ENCODE data around the gene CEP192.
"Not testable (repeated sequence)": the region's sequence is repeated elsewhere in the genome, so short reads cannot be mapped to it uniquely, and the experiment has no call there.

The CEP192 gene

DNA sequence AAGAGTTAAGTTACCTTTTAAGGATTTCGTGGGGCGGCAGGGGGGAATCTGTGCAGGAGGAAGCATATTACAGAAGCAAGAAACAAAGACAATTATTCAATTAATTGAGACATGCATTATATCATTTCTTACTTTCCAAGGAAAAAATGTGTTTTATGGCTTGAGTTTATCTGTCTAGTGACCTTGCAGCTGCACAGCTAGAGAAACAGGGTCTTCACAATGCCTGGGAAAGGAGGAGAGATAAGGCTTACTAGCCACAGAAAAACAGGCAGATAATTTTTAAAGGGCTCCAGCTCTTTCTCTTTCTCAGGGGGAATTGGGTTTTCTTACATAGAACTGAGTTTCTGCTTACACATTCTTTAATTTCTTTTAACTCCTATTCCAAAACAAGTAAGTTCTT is 6.2 kb downstream of the CEP192 start:
- ATAC-seq (replicated peaks); H3K27ac Mint-ChIP-seq; H3K4me3 Mint-ChIP-seq; DNase-seq; H3K9me3 Mint-ChIP-seq; H3K27me3 Mint-ChIP-seq: not testable (repeated sequence)
- Mint-ChIP-seq H3K36me3 (ENCODE audit: insufficient read depth) (peaks cover 22% of the 10 kb centered on the region), H3K4me1 (ENCODE audit: low read depth in 2 of 2) (peaks cover 14 to 23% of the 10 kb centered on the region in 2 donors)

DNA sequence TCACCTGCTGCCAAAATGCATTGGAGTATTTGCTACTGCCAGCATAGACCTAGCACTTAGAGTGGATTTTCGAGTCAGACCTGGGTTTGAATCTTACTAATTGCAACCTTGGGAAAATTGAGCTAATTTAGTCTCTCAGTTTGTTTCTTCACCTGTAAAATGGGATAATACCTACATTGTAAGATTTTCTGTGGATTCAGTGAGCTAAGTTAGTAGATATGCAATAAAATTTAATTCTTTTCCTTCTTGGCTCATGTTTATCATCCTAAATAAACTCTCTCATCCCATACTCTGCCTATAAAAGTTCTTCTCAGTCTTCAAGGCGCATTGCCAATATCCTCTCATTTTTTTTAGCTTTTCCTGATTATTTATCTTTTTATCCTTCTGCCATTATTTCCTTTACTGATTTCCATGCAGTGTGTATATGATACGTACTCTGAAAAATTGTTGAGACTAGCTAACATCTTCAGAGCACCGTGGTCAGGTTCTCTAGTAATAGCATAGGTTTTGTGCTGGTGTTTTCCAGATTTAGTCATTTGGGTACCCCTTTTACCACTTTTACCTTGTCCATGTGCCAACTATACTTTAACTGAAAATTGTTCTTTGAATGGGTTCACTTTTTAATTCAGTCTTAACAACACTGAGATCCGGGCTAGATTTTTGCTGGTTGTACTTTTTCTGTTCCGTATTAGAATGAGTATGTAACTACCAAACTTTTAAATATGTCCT is 7.3 kb downstream of the CEP192 start:
- peak overlapping the region in 1 of 2 donors; percentile 16 for H3K27ac Mint-ChIP-seq
- ATAC-seq (replicated peaks), result no peak
- peaks cover 8 to 17% of the 10 kb centered on the region in 2 donors for H3K4me1 Mint-ChIP-seq (ENCODE audit: low read depth in 2 of 2)
- no peak for DNase-seq
- H3K9me3 Mint-ChIP-seq, result no peaks in the 10 kb centered on the region
- H3K27me3 Mint-ChIP-seq, result no peaks in the 10 kb centered on the region
- H3K36me3 Mint-ChIP-seq (ENCODE audit: insufficient read depth), result peaks cover 28% of the 10 kb centered on the region
- peak overlapping the region in 1 of 2 donors; percentile 30 for H3K4me3 Mint-ChIP-seq

DNA sequence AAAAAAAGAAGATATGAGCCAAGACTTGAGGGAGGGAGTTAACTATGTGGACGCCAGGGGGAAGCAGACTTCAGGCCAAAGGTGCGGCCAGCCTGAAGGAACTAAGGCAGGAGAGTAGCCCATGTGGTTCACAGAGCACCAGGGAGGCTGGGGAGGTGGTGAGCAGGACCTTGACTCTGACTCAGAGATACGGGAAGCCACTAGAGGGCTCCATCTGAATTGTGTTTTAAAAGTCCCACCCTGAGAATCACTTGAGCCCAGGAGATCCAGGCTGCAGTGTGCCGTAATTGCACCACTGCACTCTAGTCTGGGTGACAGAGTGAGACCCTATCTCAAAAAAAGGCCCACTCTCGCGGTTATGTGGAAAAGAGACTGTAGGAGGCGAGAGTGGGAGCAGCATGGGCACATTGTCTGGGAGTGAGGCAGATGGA is 12.3 kb downstream of the CEP192 start:
- H3K4me1 Mint-ChIP-seq (ENCODE audit: low read depth in 2 of 2), result peaks cover 9 to 10% of the 10 kb centered on the region in 2 donors
- H3K36me3 Mint-ChIP-seq (ENCODE audit: insufficient read depth), result peaks cover 36% of the 10 kb centered on the region
- H3K27ac Mint-ChIP-seq, result no peak overlapping the region
- H3K27me3 Mint-ChIP-seq, result no peaks in the 10 kb centered on the region
- H3K4me3 Mint-ChIP-seq, result no peak overlapping the region
- H3K9me3 Mint-ChIP-seq, result no peaks in the 10 kb centered on the region
- no peak for DNase-seq
- ATAC-seq (replicated peaks), result no peak

DNA sequence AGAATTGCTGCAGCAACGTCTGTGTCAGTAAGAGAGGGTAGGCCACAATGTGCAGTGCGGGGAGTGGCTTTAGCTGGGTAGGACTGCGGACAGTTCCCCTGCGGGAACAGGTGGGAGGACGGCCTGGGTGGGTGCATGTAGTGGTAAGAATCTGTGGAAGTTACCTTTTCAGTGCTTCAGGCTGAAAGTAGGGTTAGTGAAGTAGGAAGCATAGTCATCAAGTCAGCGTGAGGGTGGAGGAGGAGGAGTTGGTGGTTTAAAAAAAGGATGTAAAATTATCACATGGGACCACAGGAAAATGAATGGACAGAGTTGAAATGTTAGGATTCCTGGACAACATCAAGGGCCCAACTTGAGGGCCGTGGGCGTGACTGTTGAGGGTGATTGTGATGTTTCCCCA is 13.2 kb downstream of the CEP192 start:
- Mint-ChIP-seq H3K36me3 (ENCODE audit: insufficient read depth) (peaks cover 45% of the 10 kb centered on the region), H3K9me3 (no peaks in the 10 kb centered on the region), H3K4me3 (no peak overlapping the region), H3K27ac (no peak overlapping the region), H3K27me3 (no peaks in the 10 kb centered on the region), H3K4me1 (ENCODE audit: low read depth in 2 of 2) (peaks cover 4 to 6% of the 10 kb centered on the region in 2 donors)
- no peak for DNase-seq
- no peak for ATAC-seq (replicated peaks)

DNA sequence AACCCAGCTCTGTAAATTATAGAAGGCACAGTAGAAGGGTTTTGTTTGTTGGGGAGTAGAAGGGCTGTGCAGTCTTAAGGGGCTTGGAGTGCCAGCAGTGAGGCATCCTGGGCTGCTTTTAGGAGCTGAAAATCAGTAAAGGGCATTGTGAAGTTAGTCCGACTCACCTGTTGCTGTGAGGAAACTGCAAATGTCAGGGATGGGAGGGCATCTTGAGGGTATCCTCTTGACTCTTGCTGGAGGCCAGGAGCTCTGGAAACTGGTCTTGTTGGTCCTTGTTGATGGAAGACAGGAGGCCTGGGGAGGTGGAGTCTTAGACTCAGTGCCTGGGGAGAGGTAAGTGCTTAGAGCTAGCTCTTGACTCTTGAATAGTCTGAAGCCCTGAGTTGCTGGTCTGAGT is 14.1 kb downstream of the CEP192 start:
- peaks cover 48% of the 10 kb centered on the region for H3K36me3 Mint-ChIP-seq (ENCODE audit: insufficient read depth)
- H3K4me3 Mint-ChIP-seq, result no peak overlapping the region
- no peak overlapping the region for H3K27ac Mint-ChIP-seq
- DNase-seq (no peak), ATAC-seq (replicated peaks) (no peak)
- H3K27me3 Mint-ChIP-seq, result no peaks in the 10 kb centered on the region
- H3K4me1 Mint-ChIP-seq (ENCODE audit: low read depth in 2 of 2), result peaks cover 0 to 6% of the 10 kb centered on the region in 2 donors
- no peaks in the 10 kb centered on the region for H3K9me3 Mint-ChIP-seq

DNA sequence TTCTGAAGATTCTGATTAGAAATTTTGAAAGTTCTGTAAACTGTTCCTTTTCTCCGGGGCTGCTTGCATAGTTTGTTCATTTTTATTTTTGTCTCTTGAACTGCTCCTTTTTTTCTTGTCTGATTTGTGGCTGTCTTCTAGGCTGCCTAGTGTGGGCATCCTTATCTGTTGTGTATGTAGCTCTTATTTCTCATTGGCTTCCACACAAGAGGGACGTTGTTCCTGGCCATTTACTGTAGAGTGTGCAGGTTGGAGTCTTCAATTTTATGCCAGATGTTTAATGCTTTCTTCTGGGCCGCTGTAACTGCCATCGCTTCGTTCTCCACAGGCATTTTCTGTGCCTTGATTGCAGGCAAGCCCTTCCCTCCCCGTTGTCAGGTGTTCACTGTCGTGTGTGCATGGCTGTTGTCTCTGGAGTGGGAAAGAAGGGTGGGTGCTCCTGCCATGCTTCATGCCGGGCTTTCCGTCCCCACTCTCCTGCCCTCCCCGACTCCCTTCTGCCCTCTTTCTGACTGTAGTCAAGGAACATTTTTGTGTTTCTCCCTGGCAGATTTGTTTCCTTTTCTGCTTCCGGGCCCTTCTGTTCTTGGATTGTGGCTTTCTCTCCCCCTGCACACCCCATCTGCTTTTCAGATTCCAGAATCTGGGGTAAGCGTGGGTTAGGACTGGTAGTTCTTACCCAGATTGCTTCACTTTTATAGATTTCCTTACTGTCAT is 15.5 kb downstream of the CEP192 start:
- Mint-ChIP-seq H3K27ac (peak overlapping the region in 1 of 2 donors; percentile 35), H3K9me3 (no peaks in the 10 kb centered on the region), H3K27me3 (no peaks in the 10 kb centered on the region), H3K4me1 (ENCODE audit: low read depth in 2 of 2) (peaks cover 0 to 6% of the 10 kb centered on the region in 2 donors), H3K36me3 (ENCODE audit: insufficient read depth) (peaks cover 46% of the 10 kb centered on the region), H3K4me3 (no peak overlapping the region)
- ATAC-seq (replicated peaks) (no peak), DNase-seq (no peak)

DNA sequence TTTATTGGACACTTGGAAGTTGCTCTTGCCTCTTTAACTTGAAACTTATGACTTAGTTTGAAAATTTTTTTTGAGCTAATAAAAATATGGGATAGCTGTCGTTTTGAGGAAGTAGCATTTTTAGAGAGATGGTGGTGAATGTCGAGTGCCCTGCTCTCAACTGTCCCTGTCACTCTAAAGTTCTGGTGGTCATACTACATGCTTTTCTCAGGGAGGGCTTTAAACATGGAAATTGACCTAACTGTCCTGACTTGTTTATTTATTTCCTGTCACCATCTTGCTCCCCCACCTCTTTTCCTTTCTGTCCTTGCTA is 16.0 kb downstream of the CEP192 start:
- ATAC-seq (replicated peaks), result no peak
- Mint-ChIP-seq H3K27me3 (no peaks in the 10 kb centered on the region), H3K9me3 (no peaks in the 10 kb centered on the region), H3K27ac (peak overlapping the region in 1 of 2 donors; percentile 35), H3K4me1 (ENCODE audit: low read depth in 2 of 2) (peaks cover 0 to 6% of the 10 kb centered on the region in 2 donors), H3K36me3 (ENCODE audit: insufficient read depth) (peaks cover 43% of the 10 kb centered on the region), H3K4me3 (no peak overlapping the region)
- no peak for DNase-seq

DNA sequence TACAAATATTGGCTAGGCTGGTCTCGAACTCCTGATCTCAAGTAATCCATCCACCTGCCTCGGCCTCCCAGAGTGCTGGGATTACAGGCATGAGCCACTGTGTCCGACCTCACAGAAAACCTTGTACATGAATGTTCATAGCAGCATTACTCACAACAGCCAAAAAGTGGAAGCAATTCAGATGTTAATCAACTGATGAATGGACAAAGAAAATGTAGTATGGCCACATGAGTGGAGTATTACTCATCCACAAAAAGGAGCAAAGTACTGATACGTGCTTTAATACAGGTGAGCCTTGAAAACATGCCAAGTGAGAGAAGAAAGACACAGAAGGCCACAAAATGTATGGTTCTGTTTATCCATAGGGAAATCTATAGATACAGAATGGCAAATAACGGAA is 20.6 kb downstream of the CEP192 start:
- ATAC-seq (replicated peaks) (no peak), DNase-seq (no peak)
- Mint-ChIP-seq H3K9me3 (no peaks in the 10 kb centered on the region), H3K27me3 (no peaks in the 10 kb centered on the region), H3K4me3 (no peak overlapping the region), H3K27ac (no peak overlapping the region), H3K4me1 (ENCODE audit: low read depth in 2 of 2) (peaks cover 0 to 3% of the 10 kb centered on the region in 2 donors), H3K36me3 (ENCODE audit: insufficient read depth) (peaks cover 59% of the 10 kb centered on the region)

DNA sequence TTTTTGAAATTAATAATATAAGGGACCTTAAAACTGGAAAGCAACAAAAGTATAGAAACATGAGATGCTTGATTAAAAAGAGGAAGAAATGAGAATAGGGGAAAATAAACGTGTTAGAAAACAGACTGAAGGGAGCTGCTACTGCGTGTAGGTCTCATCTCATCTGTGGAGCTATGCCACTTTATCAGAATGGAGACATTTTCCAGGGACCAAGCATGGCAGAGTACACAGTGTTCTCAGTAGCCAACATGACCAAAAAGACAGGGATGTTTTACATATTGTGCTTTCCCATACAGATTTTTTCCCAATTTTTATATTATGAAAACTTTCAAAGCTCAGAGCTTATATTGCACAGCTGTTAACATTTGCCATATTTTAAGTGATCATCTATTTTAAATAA is 23.1 kb downstream of the CEP192 start:
- no peaks in the 10 kb centered on the region for H3K4me1 Mint-ChIP-seq (ENCODE audit: low read depth in 2 of 2)
- no peak overlapping the region for H3K27ac Mint-ChIP-seq
- no peaks in the 10 kb centered on the region for H3K9me3 Mint-ChIP-seq
- no peaks in the 10 kb centered on the region for H3K27me3 Mint-ChIP-seq
- DNase-seq (no peak), ATAC-seq (replicated peaks) (no peak)
- H3K4me3 Mint-ChIP-seq, result no peak overlapping the region
- peaks cover 69% of the 10 kb centered on the region for H3K36me3 Mint-ChIP-seq (ENCODE audit: insufficient read depth)

DNA sequence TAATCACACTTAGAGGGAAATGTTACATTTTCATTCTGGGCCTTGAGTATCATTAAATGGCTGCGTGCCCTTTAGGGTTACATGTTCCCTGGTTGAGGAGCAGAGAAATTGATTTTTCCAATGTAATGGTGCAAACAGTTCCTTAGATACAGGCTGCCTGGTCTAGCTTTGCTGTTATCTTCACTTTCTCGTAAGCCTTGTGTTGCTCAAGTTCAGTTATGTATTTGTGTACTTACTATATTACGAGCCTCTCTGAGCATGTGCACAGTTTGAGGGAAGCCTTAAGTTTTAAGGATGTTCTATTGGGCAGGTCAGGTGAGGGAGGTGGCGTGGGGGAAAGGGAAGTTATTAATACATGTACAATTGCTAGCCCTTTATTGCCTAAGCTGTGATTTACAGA is 23.7 kb downstream of the CEP192 start:
- no peak overlapping the region for H3K4me3 Mint-ChIP-seq
- no peaks in the 10 kb centered on the region for H3K4me1 Mint-ChIP-seq (ENCODE audit: low read depth in 2 of 2)
- no peaks in the 10 kb centered on the region for H3K27me3 Mint-ChIP-seq
- H3K36me3 Mint-ChIP-seq (ENCODE audit: insufficient read depth), result peaks cover 69% of the 10 kb centered on the region
- ATAC-seq (replicated peaks) (no peak), DNase-seq (no peak)
- H3K27ac Mint-ChIP-seq, result no peak overlapping the region
- no peaks in the 10 kb centered on the region for H3K9me3 Mint-ChIP-seq

DNA sequence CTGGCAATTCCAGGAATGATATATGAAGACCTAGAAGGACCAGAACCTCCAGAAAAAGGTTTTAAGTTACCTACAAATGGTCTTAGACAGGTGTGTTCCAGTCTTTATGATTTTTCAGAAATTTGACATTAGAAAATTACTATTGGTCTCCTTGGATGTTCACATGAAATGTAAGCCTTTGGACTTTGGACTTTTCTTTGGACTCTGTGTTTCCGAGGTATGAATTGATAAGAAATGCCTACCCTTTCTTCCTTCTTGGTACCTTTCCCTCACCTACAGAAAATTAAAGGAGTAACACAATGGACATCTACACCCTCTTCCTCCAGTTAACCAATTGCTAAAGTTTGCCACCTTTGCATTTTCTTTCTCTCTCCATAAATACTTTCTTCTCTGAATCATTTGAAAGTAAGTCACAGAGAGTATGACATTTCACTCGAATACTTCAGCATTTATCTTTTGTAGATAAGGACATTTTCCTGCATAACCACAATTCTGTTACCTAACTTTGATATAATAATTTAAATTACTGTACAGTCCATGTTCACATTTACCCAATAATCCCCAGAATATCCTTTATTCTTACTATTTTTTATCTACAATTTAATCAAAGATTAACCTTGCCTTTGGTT is 26.2 kb downstream of the CEP192 start:
- peaks cover 75% of the 10 kb centered on the region for H3K36me3 Mint-ChIP-seq (ENCODE audit: insufficient read depth)

DNA sequence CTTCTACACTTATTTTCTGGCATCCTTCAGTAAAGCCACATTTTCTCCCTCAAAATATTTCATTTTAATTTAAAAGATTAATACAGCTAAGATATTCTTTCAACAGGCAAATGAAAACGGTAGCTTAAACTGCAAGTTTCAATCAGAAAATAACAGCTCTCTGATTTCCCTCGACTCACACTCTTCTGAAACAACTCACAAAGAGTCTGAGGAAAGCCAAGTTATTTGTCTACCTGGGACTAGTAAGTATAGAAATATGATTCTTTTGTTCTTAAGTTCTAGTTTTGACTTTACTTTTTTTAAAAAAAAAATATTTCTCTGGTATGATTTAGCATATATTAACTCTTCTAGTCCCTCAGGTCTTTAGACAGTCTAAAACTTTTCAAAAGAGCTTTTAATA is 27.2 kb downstream of the CEP192 start:
- ATAC-seq (replicated peaks), result no peak
- Mint-ChIP-seq H3K27ac (peak overlapping the region in 1 of 2 donors; percentile 15), H3K4me1 (ENCODE audit: low read depth in 2 of 2) (peaks cover 2 to 4% of the 10 kb centered on the region in 2 donors), H3K36me3 (ENCODE audit: insufficient read depth) (peaks cover 74% of the 10 kb centered on the region), H3K4me3 (no peak overlapping the region), H3K9me3 (no peaks in the 10 kb centered on the region), H3K27me3 (no peaks in the 10 kb centered on the region)
- DNase-seq, result no peak

More for the DNA sequence above, 26.2 kb downstream of the CEP192 start:
- H3K4me3 Mint-ChIP-seq, result no peak overlapping the region
- DNase-seq, result no peak
- H3K9me3 Mint-ChIP-seq, result no peaks in the 10 kb centered on the region
- no peak overlapping the region for H3K27ac Mint-ChIP-seq
- no peak for ATAC-seq (replicated peaks)
- no peaks in the 10 kb centered on the region for H3K27me3 Mint-ChIP-seq
- H3K4me1 Mint-ChIP-seq (ENCODE audit: low read depth in 2 of 2), result peaks cover 2 to 4% of the 10 kb centered on the region in 2 donors

DNA sequence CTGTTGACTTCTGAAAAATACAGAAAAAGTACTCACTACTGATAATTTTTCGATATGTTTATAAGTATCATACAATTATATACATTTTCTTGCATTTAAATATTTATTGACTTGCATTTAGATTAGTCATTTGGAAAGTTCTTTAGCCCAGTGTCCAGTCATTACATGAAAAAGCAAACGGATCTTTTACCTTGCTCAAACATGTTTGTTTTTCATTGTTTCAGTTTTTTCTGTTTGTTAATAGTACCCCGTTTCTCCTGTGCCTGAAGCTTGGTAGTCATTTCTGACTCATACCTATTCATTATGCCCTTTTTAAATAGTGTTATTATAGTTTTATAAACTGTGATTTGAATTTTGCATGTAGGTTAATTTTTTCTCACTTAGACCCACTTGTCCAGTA is 28.1 kb downstream of the CEP192 start:
- no peak for DNase-seq
- ATAC-seq (replicated peaks), result no peak
- H3K9me3 Mint-ChIP-seq, result no peaks in the 10 kb centered on the region
- no peaks in the 10 kb centered on the region for H3K27me3 Mint-ChIP-seq
- peaks cover 2 to 12% of the 10 kb centered on the region in 2 donors for H3K4me1 Mint-ChIP-seq (ENCODE audit: low read depth in 2 of 2)
- H3K36me3 Mint-ChIP-seq (ENCODE audit: insufficient read depth), result peaks cover 74% of the 10 kb centered on the region
- no peak overlapping the region for H3K4me3 Mint-ChIP-seq
- peak overlapping the region; percentile 15 to 72 for H3K27ac Mint-ChIP-seq

DNA sequence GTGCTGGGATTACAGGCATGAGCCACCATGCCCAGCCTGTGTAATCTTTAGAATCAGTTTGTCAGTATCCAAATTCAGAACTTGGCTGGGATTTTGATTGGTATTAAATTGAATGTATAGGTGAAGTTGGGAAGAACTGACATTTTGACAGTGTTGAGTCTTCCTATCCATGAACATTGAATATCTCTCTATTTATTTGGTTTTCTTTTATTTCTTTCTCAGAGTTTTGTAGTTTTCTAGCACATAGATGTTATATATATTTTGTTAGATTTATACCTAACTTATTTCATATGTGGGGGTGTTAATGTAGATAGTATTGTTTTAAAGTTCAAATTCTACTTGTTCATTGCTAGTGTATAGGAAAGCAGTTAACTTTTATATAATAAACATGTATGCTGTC is 31.5 kb downstream of the CEP192 start:
- Mint-ChIP-seq H3K4me1 (ENCODE audit: low read depth in 2 of 2) (peaks cover 5 to 25% of the 10 kb centered on the region in 2 donors), H3K27me3 (no peaks in the 10 kb centered on the region), H3K27ac (peak overlapping the region in 1 of 2 donors; percentile 25), H3K4me3 (no peak overlapping the region), H3K36me3 (ENCODE audit: insufficient read depth) (peaks cover 60% of the 10 kb centered on the region), H3K9me3 (no peaks in the 10 kb centered on the region)
- DNase-seq (no peak), ATAC-seq (replicated peaks) (no peak)

Data from effector memory CD8-positive, alpha-beta T cell (primary cell).